ENCODE measurements around the gene SERF2. TPM values are rescaled to one million over a fixed set of nuclear protein-coding genes. Genes with fewer than 3 reads are reported as not detected.

Gene SERF2
- total and polyA plus RNA-seq, 10 of the 15 experiments (the other 5 are each of a cell fraction or from before 2014, with no cell fraction given): 464 to 4,159 (median 1,014) TPM

GRCh38 chr15:43824302-43825246 is 32.5 kb downstream of the SERF2 start, which contains the start of gene MFAP1 (continued):
- TF ChIP-seq SUPT20H (IDR thresholded peaks at IDR 0.05; ENCODE audit: borderline replicate concordance, control insufficient read depth, low read depth, low read length) (no peak), ESRRA (IDR thresholded peaks at IDR 0.05; ENCODE audit: low read length) (no peak), BRCA1 (IDR thresholded peaks at IDR 0.05; ENCODE audit: low read depth, low read length) (no peak), BHLHE40 (IDR thresholded peaks at IDR 0.05; ENCODE audit: borderline replicate concordance in 1 of 2, low read depth in 2 of 2, low read length in 1 of 2) (peak in 1 of 2 experiments; percentile 26; a peak in 1 of 4 replicates), FOS (IDR thresholded peaks at IDR 0.05; ENCODE audit: borderline replicate concordance, extremely low read depth, insufficient read length) (no peak), IKZF2 (IDR thresholded peaks at IDR 0.05) (peak; percentile 46 to 52; a peak in 1 of 4 replicates), RELB (IDR thresholded peaks at IDR 0.05; ENCODE audit: low read depth) (peak; percentile 87), JUND (IDR thresholded peaks at IDR 0.05; ENCODE audit: low read depth, low read length) (no peak), EGR1 (IDR thresholded peaks at IDR 0.05; ENCODE audit: borderline replicate concordance in 1 of 2, low read depth in 2 of 2, low read length in 2 of 2) (0 out of 3 replicates have a peak, but pooled peaks of 1 of the 2 experiments have one; percentile 27), POLR2A (IDR thresholded peaks at IDR 0.05; ENCODE audit: low read depth, low read length) (peak; percentile 97), HDAC2 (IDR thresholded peaks at IDR 0.05) (no peak), PAX5 (IDR thresholded peaks at IDR 0.05; ENCODE audit: borderline replicate concordance, low read depth, low read length) (no peak), KLF5 (IDR thresholded peaks at IDR 0.05; ENCODE audit: partially characterized antibody) (peak; percentile 47), ZNF207 (IDR thresholded peaks at IDR 0.05; ENCODE audit: borderline replicate concordance) (peak; percentile 62; the same call in 1 of the 2 replicates), MAX (IDR thresholded peaks at IDR 0.05; ENCODE audit: low read depth, low read length) (peak; percentile 27; the same call in 1 of the 2 replicates), EP300 (IDR thresholded peaks at IDR 0.05; ENCODE audit: borderline replicate concordance in 1 of 2, control insufficient read depth in 1 of 2, low read depth in 2 of 2, low read length in 2 of 2) (0 out of 4 replicates have a peak, but pooled peaks of 1 of the 2 experiments have one; percentile 6), USF2 (IDR thresholded peaks at IDR 0.05; ENCODE audit: borderline replicate concordance, low read depth, low read length) (no peak; the same call in 1 of the 2 replicates)
- TF ChIP-seq, protein P1, sequence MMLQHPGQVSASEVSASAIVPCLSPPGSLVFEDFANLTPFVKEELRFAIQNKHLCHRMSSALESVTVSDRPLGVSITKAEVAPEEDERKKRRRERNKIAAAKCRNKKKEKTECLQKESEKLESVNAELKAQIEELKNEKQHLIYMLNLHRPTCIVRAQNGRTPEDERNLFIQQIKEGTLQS (IDR thresholded peaks at IDR 0.05; ENCODE audit: borderline replicate concordance, extremely low read depth, low read depth, low read length): no peak
- TF ChIP-seq, protein P2, sequence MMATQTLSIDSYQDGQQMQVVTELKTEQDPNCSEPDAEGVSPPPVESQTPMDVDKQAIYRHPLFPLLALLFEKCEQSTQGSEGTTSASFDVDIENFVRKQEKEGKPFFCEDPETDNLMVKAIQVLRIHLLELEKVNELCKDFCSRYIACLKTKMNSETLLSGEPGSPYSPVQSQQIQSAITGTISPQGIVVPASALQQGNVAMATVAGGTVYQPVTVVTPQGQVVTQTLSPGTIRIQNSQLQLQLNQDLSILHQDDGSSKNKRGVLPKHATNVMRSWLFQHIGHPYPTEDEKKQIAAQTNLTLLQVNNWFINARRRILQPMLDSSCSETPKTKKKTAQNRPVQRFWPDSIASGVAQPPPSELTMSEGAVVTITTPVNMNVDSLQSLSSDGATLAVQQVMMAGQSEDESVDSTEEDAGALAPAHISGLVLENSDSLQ (IDR thresholded peaks at IDR 0.05): 0 out of 2 replicates have a peak, but pooled peaks have one; percentile 45
